Putamen (tissue), 1 donor: Measurements from ENCODE around the gene ASXL1.

Experiments
- DNase-seq: peaks from one replicate; pipeline ENCODE4 v3.0.0-alpha.2; 2016; ENCODE audit warnings: low spot score

Gene ASXL1

GRCh38 chr20:32453467-32454163, 95.5 kb downstream of the ASXL1 start:
- DNase-seq, result no peak

- no peak for DNase-seq
Observed at GRCh38 chr20:32454164-32455145, 96.3 kb downstream of the ASXL1 start.

GRCh38 chr20:32455171-32455900, 97.2 kb downstream of the ASXL1 start:
- no peak for DNase-seq

- no peak for DNase-seq
Observed at GRCh38 chr20:32455901-32456701, 98.0 kb downstream of the ASXL1 start.

GRCh38 chr20:32456869-32457478, 98.8 kb downstream of the ASXL1 start:
- no peak for DNase-seq

- DNase-seq, result peak; percentile 77
Observed at GRCh38 chr20:32457479-32457986, 99.4 kb downstream of the ASXL1 start.

GRCh38 chr20:32458061-32458836, 100.1 kb downstream of the ASXL1 start:
- no peak for DNase-seq

- DNase-seq, result no peak
Observed at GRCh38 chr20:32458837-32459220, 100.7 kb downstream of the ASXL1 start.

GRCh38 chr20:32460231-32460630, 102.1 kb downstream of the ASXL1 start:
- no peak for DNase-seq

- DNase-seq, result no peak
Observed at GRCh38 chr20:32460683-32461320, 102.7 kb downstream of the ASXL1 start.

GRCh38 chr20:32461836-32462600, 103.9 kb downstream of the ASXL1 start:
- DNase-seq, result no peak

- DNase-seq, result no peak
Observed at GRCh38 chr20:32462900-32463641, 104.9 kb downstream of the ASXL1 start.

- peak; percentile 95 for DNase-seq
Observed at GRCh38 chr20:32463642-32464400, 105.7 kb downstream of the ASXL1 start.

GRCh38 chr20:32464401-32465091, 106.4 kb downstream of the ASXL1 start:
- no peak for DNase-seq

- no peak for DNase-seq
Observed at GRCh38 chr20:32465092-32465900, 107.2 kb downstream of the ASXL1 start.
